ENCODE results near the gene MNT.
A peak's percentile ranks its signal among the peaks of the same experiment; 100 is the strongest.
"Not testable (repeated sequence)": the region's sequence is repeated elsewhere in the genome, so short reads cannot be mapped to it uniquely, and the experiment has no call there.

The MNT gene, protein sequence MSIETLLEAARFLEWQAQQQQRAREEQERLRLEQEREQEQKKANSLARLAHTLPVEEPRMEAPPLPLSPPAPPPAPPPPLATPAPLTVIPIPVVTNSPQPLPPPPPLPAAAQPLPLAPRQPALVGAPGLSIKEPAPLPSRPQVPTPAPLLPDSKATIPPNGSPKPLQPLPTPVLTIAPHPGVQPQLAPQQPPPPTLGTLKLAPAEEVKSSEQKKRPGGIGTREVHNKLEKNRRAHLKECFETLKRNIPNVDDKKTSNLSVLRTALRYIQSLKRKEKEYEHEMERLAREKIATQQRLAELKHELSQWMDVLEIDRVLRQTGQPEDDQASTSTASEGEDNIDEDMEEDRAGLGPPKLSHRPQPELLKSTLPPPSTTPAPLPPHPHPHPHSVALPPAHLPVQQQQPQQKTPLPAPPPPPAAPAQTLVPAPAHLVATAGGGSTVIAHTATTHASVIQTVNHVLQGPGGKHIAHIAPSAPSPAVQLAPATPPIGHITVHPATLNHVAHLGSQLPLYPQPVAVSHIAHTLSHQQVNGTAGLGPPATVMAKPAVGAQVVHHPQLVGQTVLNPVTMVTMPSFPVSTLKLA

DNA sequence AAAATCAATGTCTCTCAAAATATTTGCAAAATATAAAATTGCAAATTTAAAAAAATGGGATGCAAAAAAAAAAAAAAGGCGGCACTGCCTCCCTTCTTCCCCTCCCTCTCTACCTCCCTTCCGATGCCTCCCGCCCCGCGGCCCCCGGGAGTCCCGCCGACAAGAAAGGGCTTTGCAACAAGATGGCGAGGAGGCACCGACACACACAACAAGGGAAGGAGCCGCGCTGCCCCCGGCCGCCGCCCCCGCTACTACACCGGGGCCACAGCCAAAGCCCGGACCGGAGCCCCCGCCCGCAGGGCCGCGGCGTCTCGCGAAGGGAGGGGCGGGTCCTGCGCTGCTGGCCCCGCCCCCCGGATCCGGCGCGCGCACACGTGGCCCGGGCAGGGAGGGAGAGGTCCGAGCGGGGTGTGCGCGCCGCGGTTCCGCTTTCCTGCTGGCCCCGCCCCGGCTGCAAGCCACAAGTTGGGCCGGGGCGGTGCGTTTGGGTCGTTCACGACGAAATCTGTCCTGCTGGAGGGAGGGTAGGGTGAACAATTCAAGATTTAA lies at the start of gene MNT:
Gene MNT (minus strand): TSS at position 184 of the 549 bp plus-strand sequence. CDS start 348 bp downstream, outside the sequence.
- DNase-seq, result peak; percentile 85

- no peak for DNase-seq
These were observed 49.3 kb upstream of the MNT start for GRCh38 chr17:2450016-2450650.

DNA sequence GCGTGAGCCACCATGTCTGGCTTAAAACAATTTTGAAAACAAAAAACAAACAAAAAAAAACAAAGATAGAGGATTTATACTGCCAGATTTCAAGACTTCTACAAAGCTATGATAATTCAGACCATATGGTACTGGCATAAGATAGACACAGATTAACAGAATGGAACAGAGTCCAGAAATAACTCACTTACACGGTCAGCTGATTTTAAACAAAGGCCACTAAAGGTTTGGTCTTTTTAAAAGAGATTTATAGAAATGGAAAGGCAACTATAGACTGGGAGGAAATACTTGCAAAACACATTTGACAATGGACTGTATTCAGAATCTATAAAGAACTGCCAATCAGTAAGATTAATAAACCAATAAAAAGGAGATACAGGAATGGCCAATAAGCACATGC lies 48.6 kb upstream of the MNT start:
- DNase-seq, result no peak

DNA sequence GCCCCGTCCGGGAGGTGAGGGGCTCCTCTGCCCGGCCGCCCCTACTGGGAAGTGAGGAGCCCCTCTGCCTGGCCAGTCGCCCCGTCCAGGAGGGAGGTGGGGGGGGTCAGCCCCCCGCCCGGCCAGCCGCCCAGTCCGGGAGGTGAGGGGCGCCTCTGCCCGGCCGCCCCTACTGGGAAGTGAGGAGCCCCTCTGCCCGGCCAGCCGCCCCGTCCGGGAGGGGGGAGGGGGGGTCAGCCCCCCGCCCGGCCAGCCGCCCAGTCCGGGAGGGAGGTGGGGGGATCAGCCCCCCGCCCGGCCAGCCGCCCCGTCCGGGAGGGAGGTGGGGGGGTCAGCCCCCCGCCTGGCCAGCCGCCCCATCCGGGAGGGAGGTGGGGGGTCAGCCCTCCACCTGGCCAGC lies 46.6 kb upstream of the MNT start:
- DNase-seq, result not testable (repeated sequence)

GRCh38 chr17:2445638-2446037 lies 44.8 kb upstream of the MNT start:
- DNase-seq, result no peak

- no peak for DNase-seq
These were observed 43.5 kb upstream of the MNT start for GRCh38 chr17:2444382-2444781.

- DNase-seq, result no peak
These were observed 41.3 kb upstream of the MNT start for GRCh38 chr17:2442166-2442565.

DNA sequence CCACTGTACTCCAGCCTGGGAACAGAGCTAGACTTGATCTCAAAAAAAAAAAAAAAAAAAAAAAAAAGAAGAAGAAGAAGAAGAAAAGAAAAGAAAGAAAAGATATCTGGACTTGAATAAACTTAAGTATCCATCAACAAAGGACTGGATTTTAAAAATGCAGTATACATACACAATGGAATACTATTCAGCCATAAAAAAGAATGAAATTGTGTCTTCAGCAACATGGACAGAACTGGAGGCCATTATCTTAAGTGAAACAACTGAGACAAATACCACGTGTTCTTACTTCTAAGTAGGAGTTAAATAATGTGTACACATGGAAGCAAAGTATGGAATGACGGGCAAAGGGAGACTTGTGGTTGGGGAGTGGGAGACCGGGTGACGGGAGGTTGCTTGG lies 40.1 kb upstream of the MNT start:
- no peak for DNase-seq

GRCh38 chr17:2439997-2440396 lies 39.1 kb upstream of the MNT start:
- not testable (repeated sequence) for DNase-seq

DNA sequence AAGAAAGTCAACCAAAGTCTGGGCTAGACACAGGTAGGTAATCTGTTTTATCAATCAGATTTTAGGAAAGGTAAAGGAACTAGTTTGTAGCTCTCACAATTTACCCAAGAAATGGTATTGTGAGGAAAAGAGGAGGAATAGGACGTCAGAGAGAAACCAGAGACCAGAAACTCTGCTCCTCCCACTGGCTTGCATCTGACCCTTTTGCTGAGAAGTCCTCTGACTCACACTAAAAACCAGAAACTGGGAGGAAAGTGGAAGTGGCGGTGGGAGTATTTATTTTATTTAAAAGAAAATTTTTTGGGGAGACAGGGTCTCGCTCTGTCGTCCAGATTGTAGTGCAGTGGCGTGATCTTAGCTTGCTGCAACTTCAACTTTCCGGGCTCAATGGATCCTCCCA lies 38.0 kb upstream of the MNT start:
- DNase-seq, result no peak

DNA sequence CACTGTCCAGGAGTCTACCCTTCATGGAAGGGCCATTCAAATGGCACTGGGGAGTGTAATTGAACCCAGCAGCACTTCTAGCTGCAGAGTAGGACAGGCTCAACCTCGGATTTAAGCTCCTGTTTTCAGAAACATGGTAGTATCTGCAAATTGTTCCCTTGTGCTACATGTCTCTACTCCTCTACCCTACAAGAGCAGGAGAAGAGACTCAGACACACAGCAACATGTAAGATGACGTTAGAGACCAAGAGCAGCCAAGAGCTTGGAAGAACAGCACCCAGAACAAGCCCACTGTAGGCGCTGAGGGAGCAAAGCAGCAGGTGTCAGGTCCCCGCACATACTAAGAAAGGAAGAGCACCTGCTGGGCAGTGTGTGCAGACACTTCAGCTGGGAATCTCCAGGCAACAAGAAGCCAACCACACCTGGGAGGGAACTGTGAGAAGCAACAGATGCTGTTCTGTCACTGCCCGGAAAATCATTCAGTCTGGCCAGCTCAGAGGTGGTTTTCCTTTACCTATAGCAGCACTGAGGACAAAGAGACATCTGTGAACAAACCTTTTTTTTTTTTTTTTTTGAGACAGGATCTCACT lies 35.6 kb upstream of the MNT start:
- DNase-seq, result peak; percentile 83

GRCh38 chr17:2435862-2436261 lies 35.0 kb upstream of the MNT start:
- DNase-seq, result peak; percentile 78

DNA sequence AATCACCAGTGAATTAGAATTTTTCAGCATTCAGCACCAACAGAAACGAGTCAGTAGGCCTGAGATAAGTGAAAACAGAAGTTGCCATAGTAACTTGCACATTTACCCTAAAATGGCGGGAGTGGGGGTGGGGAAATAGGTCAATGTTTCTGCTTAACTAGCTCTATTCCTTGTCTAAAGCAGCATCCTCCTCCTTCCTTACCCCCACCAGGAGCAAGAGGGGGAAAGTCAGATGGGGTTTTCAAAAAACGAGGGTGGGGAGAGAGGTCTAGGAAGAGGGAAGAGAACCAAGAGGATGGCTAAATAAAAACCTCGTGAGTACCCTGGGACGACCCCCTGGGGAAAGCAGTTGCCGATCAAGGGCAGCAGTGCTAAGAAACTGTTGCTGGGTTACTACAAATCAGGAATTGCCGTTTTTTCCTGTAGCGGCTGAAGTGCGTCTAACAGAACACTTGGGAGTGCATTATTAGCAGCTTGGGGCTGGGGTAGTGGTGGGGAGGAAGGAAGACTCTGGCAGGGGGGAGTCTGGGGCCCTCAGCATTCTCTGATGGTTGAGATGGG lies 34.4 kb upstream of the MNT start:
- DNase-seq, result peak; percentile 84

- DNase-seq, result no peak
These were observed 32.8 kb upstream of the MNT start for GRCh38 chr17:2433696-2434095.

DNA sequence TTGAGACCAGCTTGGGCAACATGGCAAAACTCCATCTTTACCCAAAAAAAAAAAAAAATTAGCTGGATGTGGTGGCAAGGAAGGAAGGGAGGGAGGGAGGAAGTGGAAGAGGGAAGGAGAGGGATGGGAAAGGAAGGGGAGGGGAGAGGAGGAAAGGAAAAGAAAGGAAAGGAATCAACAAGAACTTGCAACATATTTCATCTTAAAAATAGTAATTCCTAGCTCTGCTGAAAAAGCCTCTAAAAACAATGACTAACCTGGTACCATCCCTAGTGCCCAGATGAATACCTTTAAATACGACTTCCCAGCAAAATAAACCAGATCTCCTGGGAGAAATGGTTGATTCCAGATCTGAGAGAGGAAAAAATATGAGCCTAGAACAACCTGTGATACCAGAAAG lies 27.1 kb upstream of the MNT start:
- DNase-seq, result no peak

DNA sequence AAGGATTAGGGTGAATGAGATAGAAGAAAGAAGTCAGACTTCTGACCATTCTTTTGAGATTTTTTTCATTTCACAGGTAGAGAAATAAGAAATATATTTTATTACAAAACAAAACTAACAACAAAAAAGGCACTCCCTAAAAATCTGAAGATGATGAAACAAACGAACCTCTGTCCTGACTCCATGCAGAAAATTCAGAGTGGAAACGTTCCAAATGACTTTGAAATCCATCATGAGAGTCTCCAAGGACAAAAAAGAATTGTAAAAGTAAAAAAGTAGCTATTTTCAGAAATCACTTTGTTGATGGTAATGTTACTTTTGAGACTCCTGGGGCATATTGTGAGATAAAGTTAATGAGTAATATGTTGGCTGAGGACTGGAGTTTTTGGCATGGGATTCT lies 26.4 kb upstream of the MNT start:
- no peak for DNase-seq

DNA sequence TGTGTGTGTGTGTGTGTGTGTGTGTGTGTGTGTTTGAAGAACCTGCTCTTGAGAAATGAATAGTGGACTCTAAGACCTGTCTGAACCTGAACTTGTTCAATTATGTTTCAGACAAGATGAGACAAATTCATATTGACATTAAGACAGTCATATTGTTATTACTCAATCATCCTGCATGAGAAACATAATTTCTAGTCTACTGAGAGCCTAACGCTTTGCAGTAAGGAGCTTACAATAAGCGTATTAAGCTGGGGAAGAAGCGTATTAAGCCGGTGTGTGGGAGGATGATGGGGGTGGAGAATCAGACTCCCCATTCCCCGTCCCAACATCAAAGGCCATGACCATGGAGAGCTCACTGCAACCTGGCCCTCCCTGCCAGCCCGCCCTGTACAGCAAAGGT lies 22.4 kb upstream of the MNT start:
- no peak for DNase-seq

DNA sequence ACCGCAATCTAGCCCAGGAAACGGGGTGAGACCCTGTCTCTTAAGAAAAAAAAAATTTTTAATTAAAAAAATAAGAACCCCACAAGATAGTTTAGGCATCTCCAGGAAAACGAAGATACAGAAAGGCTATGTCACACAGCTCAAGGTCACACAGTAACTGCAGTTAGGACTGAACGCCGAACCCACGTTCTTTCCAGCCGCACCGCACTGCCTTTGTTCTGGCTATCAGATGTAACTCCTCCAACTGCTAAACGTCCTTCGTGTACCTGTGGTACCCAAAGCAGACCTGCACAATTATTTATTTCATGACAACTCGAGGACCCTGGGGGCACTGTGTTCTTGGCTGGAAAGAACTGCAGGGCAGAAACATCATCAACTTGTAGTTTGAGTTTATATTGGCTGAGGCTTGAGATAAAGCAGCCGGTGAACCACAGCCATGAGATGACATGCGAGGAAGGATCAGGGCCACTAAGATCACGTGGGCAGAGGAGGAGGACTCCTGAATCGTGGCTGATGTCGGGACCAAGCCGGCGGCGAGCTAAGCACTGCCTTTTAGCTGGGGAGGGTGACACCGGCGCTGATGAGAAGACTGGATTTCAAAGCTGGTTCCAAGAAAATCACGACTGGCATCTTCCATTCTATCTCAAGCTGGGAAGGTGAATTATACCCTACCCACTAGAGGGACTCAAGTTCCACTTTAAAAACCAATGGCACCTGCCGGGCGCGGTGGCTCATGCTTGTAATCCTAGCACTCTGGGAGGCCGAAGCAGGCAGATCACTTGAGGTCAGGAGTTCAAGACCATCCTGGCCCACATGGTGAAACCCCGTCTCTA lies 20.7 kb upstream of the MNT start:
- no peak for DNase-seq

DNA sequence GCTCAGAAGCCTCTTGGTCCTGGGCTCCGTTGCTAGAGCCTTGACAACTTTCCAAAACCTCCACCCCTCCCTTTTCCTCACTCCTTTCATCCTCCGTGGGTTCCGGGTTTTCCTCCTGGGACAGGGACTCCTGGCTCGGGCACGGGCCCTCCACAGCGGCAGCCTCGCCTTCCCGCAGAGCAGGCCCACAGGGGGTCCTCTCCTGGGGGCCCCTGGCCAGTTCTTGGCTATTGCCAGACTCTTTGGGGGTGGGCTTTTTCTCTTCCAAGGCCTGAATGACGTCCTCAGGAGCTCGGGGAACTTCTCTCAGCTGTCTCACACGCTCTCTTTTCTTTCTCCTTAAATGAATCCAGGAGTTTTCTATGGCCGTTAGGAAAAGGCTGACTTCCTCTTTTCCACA lies 19.3 kb upstream of the MNT start:
- DNase-seq, result no peak

DNA sequence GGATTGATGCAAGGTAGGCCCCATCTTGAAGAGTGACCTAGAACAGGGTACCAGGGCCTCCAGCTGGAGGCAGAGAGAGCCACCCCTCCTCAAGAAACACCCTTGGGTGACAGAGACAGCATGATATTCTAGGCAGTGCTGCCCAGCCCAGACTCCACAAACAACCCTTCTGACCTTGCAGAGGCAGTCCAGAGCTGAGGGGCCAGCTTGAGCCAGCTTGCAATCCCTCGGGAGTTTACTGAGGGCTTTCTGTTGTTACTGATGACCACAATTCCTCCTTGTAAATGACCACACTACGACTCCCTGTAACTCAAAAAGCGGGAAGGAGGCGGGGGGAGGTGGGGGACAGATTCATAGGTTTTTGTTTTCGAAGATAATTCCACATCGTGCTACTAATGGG lies 18.6 kb upstream of the MNT start:
- DNase-seq, result no peak

GRCh38 chr17:2418572-2418971 lies 17.7 kb upstream of the MNT start:
- DNase-seq, result no peak

DNA sequence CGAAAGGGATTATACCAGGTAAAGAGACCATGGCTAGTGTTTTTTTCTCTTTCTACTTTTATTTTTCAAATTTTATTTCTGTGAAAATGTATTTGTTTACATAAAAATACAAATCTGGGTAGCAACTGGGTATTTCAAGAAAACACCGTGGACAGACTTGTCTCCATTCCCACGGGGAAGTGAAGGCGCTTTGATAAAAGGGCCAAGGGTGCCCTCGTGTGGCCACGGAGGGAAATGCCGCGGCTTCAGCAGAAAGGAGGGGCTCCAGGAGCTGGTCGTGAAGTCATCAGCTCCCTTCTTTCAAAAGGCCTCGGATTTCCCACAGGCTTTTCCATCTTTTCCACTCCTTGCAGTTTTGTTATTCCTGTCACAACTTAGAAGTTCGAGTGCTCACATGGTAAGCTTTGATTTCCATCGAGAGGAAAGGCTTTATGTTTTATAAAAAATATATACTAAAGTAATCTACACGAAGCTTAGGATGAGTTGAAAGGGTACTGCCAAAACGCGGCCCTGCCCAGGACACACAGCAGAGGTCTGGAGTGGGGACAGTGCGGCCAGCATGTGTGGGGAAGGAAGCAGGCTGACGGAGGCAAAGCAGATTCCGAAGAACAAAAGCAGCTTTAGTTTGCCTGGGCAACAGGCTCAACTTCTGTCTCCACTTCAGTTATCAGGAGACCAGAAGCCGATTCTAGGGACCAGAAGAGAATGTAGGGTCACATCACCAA lies 15.3 kb upstream of the MNT start:
- DNase-seq, result peak; percentile 49
